Measurements from ENCODE around the gene LORICRIN.

LORICRIN gene

DNA sequence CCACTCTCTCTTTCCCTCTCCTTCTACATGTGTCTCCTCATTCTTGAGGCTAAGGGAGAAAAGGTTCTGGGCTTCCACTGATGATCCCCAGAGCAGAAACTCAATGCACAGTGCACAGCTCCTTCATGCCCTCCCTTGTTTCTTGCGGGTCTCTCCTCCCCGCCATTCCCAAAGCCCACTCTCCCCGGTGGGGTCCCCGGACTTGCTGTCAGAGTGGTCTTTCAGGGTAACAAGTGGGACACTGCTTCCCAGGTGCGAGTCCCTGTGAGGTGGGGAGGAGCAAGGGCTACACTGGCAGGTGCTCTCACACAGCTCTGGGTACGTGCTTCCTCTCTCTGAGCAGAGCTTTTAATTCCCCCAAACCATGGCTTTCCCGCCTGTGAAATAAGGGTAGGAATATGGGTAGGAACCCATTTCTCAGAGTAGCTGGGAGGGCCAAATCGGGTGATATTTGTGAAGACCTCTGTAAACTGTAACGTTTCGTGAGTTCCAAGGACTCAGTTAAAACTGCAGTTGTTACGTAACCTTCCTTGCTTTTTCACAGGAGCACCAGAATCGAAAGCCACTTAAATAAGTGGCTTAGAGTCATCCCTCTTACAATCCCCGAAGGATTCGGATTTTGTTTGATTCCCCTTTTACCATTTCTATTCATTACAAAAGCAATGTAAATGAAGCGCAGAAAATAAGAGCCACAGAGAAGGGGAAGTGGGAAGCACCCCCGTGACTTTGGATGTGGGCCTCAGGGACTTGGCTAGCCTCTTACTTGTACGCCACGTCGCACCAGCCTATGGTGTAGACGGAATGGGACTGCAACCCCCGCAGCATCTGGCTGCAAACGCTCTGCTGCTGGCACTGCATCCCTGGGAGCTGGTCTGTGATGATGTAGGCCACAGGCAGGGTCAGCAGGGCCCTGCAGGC, 47.1 kb downstream of the LORICRIN start:
- no peak for DNase-seq (ENCODE audit: low spot score)

DNA sequence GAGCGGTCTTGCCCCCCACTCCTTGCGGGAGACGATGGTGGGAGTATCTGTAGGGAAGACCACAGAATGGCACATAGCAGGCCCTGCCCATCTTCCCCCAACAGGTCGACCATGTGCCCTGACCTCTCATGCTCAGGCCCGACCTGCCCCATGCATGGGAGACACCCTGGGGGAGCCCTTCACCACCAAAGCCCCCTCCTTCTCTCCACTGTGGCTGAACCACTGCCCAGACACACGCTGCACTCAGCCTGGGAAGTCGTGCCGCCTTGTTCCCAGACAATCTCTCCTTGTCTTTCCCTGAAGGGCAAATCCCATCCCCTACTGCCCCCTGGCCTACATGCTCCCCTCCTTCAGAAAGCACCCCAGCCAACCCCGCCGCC, 47.7 kb downstream of the LORICRIN start:
- no peak for DNase-seq (ENCODE audit: low spot score)

DNA sequence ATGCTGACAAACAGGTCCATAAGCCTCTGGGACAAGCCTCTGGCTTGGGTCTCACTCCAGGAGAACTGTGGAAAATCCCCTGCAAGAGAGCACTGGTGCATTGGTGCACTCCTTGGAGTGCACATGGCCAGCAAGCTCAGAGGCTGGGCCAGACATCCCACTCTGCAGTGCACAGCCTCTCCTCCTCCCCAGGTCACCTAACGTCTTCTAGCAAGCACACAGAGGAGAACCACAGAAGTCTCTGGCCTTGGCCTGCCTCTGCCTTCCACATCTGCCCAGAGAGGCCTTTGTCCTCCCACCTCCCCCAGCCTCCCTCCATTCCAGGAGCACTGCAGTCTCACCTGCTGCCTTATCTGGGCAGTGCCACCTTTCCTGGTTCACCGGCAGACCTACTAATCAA, 49.1 kb downstream of the LORICRIN start:
- no peak for DNase-seq (ENCODE audit: low spot score)

DNA sequence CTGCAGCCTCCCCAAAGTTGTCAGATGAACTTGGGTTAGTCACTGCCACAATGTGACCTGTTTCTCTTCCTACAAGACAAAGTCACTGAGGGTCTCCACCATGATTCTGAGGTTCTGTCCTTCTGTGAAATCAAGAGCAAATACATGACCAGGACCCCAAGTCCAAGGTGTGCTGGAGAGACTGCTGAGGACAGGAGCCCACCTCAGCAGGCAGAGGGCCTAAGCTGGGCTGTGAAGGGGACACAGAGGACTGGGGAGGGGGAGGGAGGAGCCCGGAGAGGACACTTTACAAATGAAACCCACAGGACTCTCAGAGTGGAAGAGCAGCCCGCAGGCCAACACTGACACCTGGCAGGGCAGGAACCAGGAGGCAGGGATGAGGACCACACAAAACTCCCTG, 50.0 kb downstream of the LORICRIN start:
- DNase-seq (ENCODE audit: low spot score), result no peak

DNA sequence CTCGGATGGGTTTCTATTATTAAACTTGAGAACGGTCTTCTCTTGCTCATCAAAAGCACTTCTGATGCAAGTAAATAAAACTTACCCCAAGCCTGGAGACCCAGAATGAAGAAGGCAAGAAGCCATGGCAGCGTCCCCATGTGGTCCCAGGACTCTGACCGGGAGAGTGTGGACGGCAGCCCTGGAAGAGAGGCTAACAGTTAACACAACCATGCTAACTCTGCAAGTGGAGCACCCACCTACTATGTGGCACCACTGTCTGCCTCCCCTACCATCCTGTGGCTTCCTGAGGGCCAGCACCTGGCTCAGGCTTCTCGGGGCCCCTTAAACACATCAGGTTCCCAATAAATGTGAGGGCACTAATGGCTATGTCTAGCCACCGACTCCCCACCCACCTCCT, 51.0 kb downstream of the LORICRIN start:
- no peak for DNase-seq (ENCODE audit: low spot score)

All from hematopoietic multipotent progenitor cell treated with erythropoietin and hydrocortisone succinate and interleukin-3 and kit ligand, for 17 days (in vitro differentiated cells).